ENCODE data around the gene NFIB. TPM values are rescaled to one million over a fixed set of nuclear protein-coding genes. Genes with fewer than 3 reads are reported as not detected.
A peak's percentile ranks its signal among the peaks of the same experiment; 100 is the strongest.

NFIB gene
- total RNA-seq, 2 donors from 2014 or later, result 54.8 to 114 TPM

GRCh38 chr9:14283276-14283675 is 30.7 kb downstream of the NFIB start:
- Histone ChIP-seq H3K9me3 (no peaks in the 10 kb centered on the region), H3K36me3 (no peaks in the 10 kb centered on the region), H3K27ac (no peak overlapping the region), H3K4me3 (no peak overlapping the region), H3K4me1 (ENCODE audit: control insufficient read depth in 1 of 2, low read depth in 2 of 2) (peaks cover 19 to 52% of the 10 kb centered on the region in 2 donors), H3K27me3 (replicated peaks; ENCODE audit: insufficient read depth) (no peaks in the 10 kb centered on the region)
- ATAC-seq (ENCODE audit: insufficient number of reproducible peaks, low FRiP score, low read depth) (no peak), DNase-seq (ENCODE audit: low spot score) (no peak)
- no peak for TF ChIP-seq CTCF (IDR thresholded peaks at IDR 0.05)

- no peak overlapping the region for H3K4me3 ChIP-seq
- no peak for ATAC-seq (ENCODE audit: insufficient number of reproducible peaks, low FRiP score, low read depth)
- H3K9me3 ChIP-seq, result no peaks in the 10 kb centered on the region
- no peak overlapping the region for H3K27ac ChIP-seq
- H3K4me1 ChIP-seq (ENCODE audit: control insufficient read depth in 1 of 2, low read depth in 2 of 2), result peaks cover 21 to 63% of the 10 kb centered on the region in 2 donors
- DNase-seq (ENCODE audit: low spot score), result no peak
- H3K36me3 ChIP-seq, result no peaks in the 10 kb centered on the region
- H3K27me3 ChIP-seq (replicated peaks; ENCODE audit: insufficient read depth), result no peaks in the 10 kb centered on the region
- no peak for TF ChIP-seq CTCF (IDR thresholded peaks at IDR 0.05)
These were observed 32.1 kb downstream of the NFIB start for GRCh38 chr9:14281876-14282275.

GRCh38 chr9:14281136-14281795 is 32.7 kb downstream of the NFIB start:
- DNase-seq (ENCODE audit: low spot score) (no peak), ATAC-seq (ENCODE audit: insufficient number of reproducible peaks, low FRiP score, low read depth) (no peak)
- H3K36me3 ChIP-seq, result no peaks in the 10 kb centered on the region
- H3K9me3 ChIP-seq, result no peaks in the 10 kb centered on the region
- no peaks in the 10 kb centered on the region for H3K27me3 ChIP-seq (replicated peaks; ENCODE audit: insufficient read depth)
- no peak overlapping the region for H3K27ac ChIP-seq
- H3K4me3 ChIP-seq, result peak overlapping the region; percentile 9
- H3K4me1 ChIP-seq (ENCODE audit: control insufficient read depth in 1 of 2, low read depth in 2 of 2), result peaks cover 25 to 67% of the 10 kb centered on the region in 2 donors
- no peak for TF ChIP-seq CTCF (IDR thresholded peaks at IDR 0.05)

GRCh38 chr9:14279671-14280070 is 34.3 kb downstream of the NFIB start:
- TF ChIP-seq CTCF (IDR thresholded peaks at IDR 0.05), result no peak
- ATAC-seq (ENCODE audit: insufficient number of reproducible peaks, low FRiP score, low read depth) (no peak), DNase-seq (ENCODE audit: low spot score) (no peak)
- Histone ChIP-seq H3K27me3 (replicated peaks; ENCODE audit: insufficient read depth) (no peaks in the 10 kb centered on the region), H3K4me1 (ENCODE audit: control insufficient read depth in 1 of 2, low read depth in 2 of 2) (peaks cover 26 to 71% of the 10 kb centered on the region in 2 donors), H3K4me3 (no peak overlapping the region), H3K36me3 (no peaks in the 10 kb centered on the region), H3K27ac (no peak overlapping the region), H3K9me3 (no peaks in the 10 kb centered on the region)

- ATAC-seq (ENCODE audit: insufficient number of reproducible peaks, low FRiP score, low read depth), result no peak
- H3K4me1 ChIP-seq (ENCODE audit: control insufficient read depth in 1 of 2, low read depth in 2 of 2), result peaks cover 28 to 77% of the 10 kb centered on the region in 2 donors
These were observed 35.6 kb downstream of the NFIB start for GRCh38 chr9:14278291-14278721.

More at GRCh38 chr9:14278291-14278721, 35.6 kb downstream of the NFIB start:
- Histone ChIP-seq H3K4me3 (no peak overlapping the region), H3K27ac (no peak overlapping the region), H3K36me3 (no peaks in the 10 kb centered on the region), H3K9me3 (no peaks in the 10 kb centered on the region), H3K27me3 (replicated peaks; ENCODE audit: insufficient read depth) (no peaks in the 10 kb centered on the region)
- DNase-seq (ENCODE audit: low spot score), result no peak
- TF ChIP-seq CTCF (IDR thresholded peaks at IDR 0.05), result no peak
